ENCODE data around the gene DBNDD1.

DNA sequence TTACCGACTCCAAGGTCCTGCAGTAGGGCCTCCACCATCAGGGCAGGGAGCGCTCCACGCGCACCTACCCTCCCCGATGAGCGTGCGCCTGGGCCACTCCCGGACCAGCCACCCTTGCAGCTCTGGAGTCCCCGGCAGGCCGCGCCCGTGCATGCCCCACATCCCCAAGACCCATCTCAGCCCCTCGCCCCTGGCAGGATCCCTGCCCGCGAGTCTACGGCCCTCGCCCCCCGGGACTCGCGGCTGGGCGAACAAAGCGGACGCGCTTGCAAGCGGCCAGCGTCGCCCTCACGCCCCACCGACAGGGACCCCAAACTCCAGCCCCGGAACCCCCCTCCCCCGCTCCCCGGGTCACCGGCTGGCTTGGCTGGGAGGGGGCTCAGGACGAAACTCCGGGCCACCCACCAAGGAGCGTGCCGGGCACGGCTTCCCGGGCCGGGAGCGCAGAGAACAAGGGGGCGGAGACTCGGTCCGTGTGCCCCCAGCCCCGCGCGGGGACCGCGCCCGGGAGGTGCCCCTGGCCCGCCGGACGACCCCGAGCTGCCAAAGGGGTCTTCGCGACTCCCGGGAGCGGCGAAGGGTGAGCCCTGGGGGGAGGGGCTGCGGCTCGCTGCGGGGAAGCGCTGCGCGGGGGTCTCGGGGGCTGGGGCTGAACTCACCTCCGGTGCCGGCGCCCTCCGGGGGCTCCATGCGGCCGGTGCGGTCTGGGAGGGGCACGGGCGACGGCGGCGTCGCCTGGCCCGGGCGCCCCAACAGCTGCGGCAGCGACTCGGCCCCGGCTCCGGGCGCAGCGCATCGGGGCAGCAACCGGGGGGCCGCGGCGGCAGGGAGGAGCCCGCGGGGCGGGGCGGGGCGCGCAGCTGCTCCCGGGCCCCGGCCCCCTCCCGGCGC, at the start of gene DBNDD1:
- TF ChIP-seq, protein P1, sequence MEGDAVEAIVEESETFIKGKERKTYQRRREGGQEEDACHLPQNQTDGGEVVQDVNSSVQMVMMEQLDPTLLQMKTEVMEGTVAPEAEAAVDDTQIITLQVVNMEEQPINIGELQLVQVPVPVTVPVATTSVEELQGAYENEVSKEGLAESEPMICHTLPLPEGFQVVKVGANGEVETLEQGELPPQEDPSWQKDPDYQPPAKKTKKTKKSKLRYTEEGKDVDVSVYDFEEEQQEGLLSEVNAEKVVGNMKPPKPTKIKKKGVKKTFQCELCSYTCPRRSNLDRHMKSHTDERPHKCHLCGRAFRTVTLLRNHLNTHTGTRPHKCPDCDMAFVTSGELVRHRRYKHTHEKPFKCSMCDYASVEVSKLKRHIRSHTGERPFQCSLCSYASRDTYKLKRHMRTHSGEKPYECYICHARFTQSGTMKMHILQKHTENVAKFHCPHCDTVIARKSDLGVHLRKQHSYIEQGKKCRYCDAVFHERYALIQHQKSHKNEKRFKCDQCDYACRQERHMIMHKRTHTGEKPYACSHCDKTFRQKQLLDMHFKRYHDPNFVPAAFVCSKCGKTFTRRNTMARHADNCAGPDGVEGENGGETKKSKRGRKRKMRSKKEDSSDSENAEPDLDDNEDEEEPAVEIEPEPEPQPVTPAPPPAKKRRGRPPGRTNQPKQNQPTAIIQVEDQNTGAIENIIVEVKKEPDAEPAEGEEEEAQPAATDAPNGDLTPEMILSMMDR (IDR thresholded peaks at IDR 0.05): no peak
- TF ChIP-seq POLR2A (IDR thresholded peaks at IDR 0.05): no peak

Measured in thyroid gland (tissue), 4 donors.